Activated naive CD8-positive, alpha-beta T cell treated with anti-CD3 and anti-CD28 coated beads, Interleukin-2, amount 50 U/mL, for 16 hours (primary cell): ENCODE measurements around the gene SPATA1.
"Not testable (repeated sequence)": the region's sequence is repeated elsewhere in the genome, so short reads cannot be mapped to it uniquely, and the experiment has no call there.

Experiments
- DNase-seq: peaks from one replicate; pipeline ENCODE4 v3.0.0-alpha.2; 2020; ENCODE audit warnings: low read depth, low spot score

SPATA1 gene

DNA sequence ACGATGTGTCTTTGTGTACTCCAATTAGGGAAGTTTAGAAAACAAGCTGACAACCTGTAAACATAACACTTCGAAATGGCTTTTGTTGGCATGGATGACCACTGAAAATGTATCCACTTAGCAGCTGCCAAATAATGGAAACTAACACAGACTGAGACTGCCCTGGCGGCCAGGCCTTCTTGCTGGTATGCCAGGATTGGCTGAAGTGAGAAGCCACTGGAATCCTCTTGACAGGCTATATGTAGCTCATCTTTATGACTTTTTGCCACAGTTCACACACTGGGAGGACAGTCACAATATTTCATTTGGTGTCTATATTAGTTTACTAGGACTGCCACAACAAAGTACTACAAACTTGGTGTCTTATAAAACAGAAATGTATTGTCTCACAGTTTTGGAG lies 80.9 kb downstream of the SPATA1 start:
- no peak for DNase-seq

- DNase-seq = not testable (repeated sequence)
These were observed 88.8 kb downstream of the SPATA1 start for GRCh38 chr1:84594959-84595358.

DNA sequence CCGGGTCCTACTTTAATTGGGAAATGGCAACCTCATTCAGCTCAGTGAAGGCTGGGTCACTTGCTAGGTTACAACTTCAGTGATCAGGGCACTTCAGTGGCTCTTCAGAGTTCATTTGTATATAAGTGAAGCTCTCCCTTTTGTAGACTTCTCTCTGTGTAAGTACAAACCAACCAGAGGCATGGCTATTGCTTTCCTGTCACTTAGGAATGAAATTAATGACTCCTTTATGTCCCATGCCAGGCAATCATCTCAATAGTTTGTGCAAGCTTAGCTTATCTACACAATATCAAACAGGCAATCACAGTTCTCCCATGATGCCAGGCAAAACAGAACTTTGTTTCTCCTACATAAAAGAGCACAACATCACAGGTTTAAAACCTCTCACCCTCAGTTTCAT lies 90.8 kb downstream of the SPATA1 start:
- DNase-seq = no peak

DNA sequence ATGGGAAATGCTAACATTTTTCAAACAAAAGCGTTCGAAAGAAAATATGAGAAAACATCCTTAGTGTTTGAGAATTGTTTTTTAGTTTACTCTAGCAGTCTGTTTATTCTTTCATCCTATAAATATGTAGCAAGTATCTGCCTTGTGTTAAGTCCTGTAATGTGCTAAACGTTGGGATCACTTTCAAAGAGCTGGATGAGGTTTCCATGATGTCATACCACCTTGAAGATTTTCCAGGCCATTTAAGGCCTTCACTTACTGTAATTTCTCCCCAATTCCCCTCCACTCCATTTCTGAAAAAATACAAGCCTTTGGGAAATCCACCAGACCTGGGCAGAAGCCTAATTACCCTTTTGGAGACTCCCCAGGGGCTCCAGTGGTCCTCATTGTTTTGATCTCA lies 92.2 kb downstream of the SPATA1 start:
- DNase-seq = no peak

DNA sequence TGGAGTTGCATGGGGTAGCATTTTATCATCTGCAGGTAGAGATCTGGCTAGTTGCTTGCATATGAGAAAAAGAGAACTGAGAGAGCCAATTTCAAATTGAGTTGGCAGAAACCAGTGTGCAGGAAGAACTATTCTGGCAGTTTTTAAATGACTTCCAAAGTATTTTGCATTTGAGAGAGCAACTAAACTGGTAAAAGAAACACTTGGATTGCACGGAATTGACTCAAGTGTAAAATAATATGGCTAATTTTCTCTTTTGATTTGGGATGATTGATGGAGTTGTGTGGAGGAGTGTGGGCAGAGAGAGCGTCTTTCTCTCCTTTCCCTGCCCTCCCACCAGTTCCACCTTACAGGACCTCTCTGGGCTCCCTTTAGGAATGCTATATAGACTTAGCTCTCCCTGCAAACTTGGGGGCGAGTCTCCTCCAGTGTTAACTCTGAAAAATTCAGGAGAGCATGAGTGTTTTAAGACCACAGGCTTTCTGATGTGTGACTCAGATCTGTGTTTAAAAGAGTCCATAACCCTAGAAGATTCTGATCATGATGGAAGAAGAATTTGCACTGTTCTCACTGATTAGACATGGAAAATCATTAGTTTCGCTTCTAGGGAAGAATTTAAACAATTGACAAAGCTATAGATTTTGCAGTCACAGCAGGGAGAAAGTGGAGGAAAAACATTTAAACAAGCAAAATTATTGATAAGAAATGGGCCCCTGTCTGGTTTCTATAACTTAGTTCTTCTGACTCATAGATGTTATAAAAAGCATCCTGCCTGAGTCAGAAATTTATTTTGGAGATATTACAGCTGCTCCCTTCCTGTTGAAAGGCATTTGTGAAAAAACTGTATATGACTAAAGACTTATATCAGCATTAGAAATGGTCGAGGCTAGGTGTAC lies 92.9 kb downstream of the SPATA1 start:
- DNase-seq = no peak

DNA sequence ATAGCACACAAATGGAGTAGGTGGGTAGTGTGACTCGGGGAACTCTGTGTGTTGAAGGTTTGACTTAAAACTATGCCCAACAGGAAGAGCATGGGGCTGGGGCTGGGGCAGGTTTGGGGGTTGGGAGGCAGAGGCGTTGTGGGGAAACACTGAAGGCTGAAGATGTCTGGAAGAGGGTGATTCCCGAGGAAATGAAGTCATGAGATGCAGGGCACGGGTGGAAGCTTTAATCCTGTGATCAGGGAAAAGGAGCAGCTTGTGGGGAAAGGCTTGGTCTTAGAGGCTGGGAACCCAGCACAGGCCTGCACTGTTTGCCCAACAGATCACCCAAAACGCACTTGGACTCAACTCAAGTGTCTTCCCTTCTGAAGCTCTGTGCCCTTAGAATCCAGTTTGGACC lies 94.6 kb downstream of the SPATA1 start:
- DNase-seq = no peak

GRCh38 chr1:84603223-84603622 lies 97.0 kb downstream of the SPATA1 start:
- no peak for DNase-seq

DNA sequence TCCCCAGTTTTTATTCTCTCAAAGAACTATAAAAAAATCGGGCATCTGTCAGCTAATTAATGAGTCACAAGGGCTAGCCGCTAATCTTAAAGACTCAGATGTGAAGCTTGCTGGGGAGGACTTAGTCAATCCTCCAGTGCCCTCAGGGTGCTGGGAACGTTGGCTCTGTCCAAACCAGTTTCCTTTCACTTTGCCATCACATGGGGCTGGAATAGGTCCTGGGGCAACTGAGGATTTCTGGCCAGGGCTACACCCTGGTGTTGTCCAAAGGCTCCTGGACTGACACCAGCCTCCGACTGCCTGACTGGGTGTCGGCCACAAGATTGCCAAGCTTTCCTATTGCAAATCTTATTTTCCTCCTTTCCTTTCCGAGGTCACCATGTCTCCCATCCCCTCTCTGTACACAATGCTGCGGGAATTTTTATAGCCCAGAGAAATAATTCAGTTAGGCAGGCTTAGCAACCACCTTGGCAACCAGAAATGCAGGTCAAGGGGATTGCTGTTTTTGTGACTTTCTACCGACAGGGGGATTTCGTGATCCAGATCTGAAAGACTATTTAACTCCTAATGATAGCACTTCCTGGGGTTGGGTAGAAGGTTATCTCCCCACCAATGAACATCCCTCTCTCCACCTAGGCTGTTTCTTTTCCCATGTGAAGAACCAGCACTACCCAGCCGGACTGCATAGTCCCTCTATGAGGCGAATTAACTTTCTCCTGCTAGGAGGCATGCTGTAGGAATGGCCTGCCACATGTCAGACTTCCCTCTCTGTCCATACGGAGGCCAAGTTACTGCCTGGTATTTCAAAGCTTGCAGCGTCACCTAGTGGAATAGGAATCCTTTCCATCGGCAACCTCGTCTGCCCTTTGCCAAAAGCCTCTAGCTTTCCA lies 98.0 kb downstream of the SPATA1 start:
- no peak for DNase-seq

DNA sequence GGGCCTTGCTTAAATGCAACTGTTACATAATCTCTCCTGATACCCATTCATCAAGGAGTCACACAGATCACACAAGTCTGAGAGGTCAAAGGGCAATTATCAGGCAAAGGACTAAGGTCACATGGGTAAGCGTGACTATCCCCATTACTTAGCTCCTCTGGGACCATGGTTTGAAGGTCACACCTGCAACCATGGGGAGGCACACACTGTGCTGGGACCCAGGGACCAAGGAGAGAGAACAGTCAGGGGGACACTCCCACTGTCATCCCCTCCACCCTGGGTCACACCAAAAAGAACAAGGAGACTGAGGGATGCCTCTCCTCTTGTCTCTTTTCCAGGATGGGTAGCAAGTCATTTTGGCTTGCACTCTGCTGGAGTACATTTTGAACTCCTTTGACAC lies 99.0 kb downstream of the SPATA1 start:
- DNase-seq = no peak

GRCh38 chr1:84606977-84607376 lies 100.8 kb downstream of the SPATA1 start:
- DNase-seq = no peak

DNA sequence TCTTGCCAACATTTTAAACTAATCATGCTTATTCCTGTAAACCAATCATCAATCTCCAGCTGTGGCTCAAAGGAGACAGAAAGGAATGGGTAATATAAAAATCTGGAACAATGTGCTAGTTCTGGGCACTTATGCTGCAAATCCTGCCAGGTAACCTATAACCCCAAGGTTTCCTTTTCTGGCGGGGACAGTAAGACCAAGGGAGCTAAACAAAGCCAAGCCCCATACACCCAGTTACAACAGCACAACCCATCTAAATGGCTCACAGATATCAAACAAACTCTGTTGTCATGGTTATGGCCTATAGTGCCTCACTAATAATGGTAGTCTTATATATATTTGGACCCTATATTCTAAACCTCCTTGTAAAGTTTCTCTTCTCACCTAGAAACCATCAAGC lies 104.9 kb downstream of the SPATA1 start:
- no peak for DNase-seq

- DNase-seq = no peak
These were observed 105.6 kb downstream of the SPATA1 start for GRCh38 chr1:84611796-84612195.

- no peak for DNase-seq
These were observed 106.8 kb downstream of the SPATA1 start for GRCh38 chr1:84613026-84613425.

DNA sequence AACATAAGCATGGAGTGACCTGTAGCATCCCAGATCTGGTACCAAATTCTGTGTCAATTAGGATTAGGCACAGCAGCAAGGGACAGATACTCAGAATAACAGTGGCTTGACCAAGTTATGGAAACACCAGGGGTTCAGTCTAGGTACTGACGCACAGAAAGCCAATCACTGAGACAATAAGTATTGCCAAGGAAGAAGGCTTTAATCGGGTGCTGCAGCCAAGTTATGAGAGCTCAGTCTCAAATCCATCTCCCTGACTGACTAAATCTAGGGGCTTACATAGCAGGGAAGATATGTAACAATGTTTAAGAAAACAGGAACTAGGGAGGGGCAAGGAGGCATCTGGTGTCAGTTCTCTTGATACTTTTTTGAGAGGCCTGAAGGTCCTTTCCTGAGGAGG lies 107.7 kb downstream of the SPATA1 start:
- DNase-seq = no peak

DNA sequence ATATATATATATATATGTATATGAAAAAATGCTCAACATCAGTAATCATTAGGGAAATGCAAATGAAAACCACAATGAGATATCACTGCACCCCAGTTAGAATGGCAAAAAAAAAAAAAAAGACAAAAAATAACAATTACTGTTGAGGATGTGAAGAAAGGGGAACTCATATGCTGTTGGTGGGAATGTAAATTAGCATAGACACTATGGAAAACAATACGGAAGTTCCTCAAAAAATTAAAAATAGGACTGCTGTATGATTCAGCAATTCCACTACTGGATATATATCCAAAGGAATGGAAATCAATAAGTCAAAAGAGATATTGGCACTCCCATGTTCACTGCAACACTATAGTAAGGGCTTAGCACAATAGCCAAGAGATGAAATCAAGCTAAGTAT lies 109.6 kb downstream of the SPATA1 start:
- DNase-seq = no peak
